K562 (cell line): ENCODE data around the gene AVPI1. TPM values are rescaled to one million over a fixed set of nuclear protein-coding genes. Genes with fewer than 3 reads are reported as not detected.
"Not testable (repeated sequence)": the region's sequence is repeated elsewhere in the genome, so short reads cannot be mapped to it uniquely, and the experiment has no call there.

ENCODE experiments used
- ATAC-seq: fragments of 200-7000 bp; cut with Tn5 transposase; 3 replicates; pipeline ENCODE4 v1.9.1; 2020; ENCODE audit warnings: moderate library complexity
- BruUV-seq: library from RNA; stranded (reverse); fragments of 400-500 nt; replicated peaks from 2 replicates; lab custom pipeline; 2021; lab: Mats Ljungman, UMichigan
- CTCF ChIA-PET: fragments of 300-600 bp; formaldehyde crosslinking; extraction: SDS; loops from one replicate; lab custom pipeline; 2021; ENCODE audit warnings: low intra/inter-chr PET ratio; lab: Yijun Ruan, JAX
- POLR2A ChIA-PET: fragments of 300-600, 350-650 bp; sonication (Branson Sonifier 250); formaldehyde crosslinking; extraction: SDS; loops from one replicate; lab custom pipeline; 2021; ENCODE audit warnings: antibody characterized with exemption, inconsistent platforms; lab: Yijun Ruan, JAX
- DNase-seq, 4 experiments: peaks; one replicate each; pipeline versions ENCODE4 v3.0.0 to v3.0.0-alpha.2; 2011 to 2018; ENCODE audit warnings: low spot score in 3 of 4, mixed read lengths in 3 of 4; ENCODE audit errors: extremely low read depth in 1 of 4
- FAIRE-seq: peaks from 2 replicates; lab custom pipeline; 2011; peaks lifted over from hg19 to GRCh38; lab: Jason Lieb, UNC
- H2AFZ ChIP-seq: 2 replicates; pipeline ENCODE4 v1.6.0; 2011; ENCODE audit warnings: low read depth, low read length, control low read depth, inconsistent platforms
- H3K27ac ChIP-seq: fragments of 200-600 bp; 3 replicates; pipeline ENCODE4 v1.8.0; 2011; ENCODE audit warnings: low read depth, mild to moderate bottlenecking, control low read depth, inconsistent platforms, low read length, moderate library complexity, mixed read lengths; ENCODE audit errors: extremely low read depth
- H3K27me3 ChIP-seq, 2 experiments: fragments of 300-600 bp in 1 of 2; 2 replicates in 1 of 2; 3 replicates in 1 of 2; pipeline versions ENCODE4 v1.6.0 to v1.8.0; 2011; ENCODE audit warnings: inconsistent platforms in 2 of 2, low read length in 2 of 2, mild to moderate bottlenecking in 1 of 2, mixed read lengths in 1 of 2, moderate library complexity in 1 of 2; ENCODE audit not compliant: control insufficient read depth in 2 of 2, insufficient read depth in 2 of 2
- H3K36me3 ChIP-seq: fragments of 300-600 bp; 3 replicates; pipeline ENCODE4 v1.8.0; 2011; ENCODE audit warnings: mild to moderate bottlenecking, low read length, inconsistent platforms; ENCODE audit not compliant: control insufficient read depth, insufficient read depth
- H3K4me1 ChIP-seq, 2 experiments: fragments of 200-600 bp in 1 of 2; replicated peaks in 1 of 2; 2 replicates in 1 of 2; 3 replicates in 1 of 2; pipeline versions ENCODE4 v1.5.1 to v1.8.0; 2011; ENCODE audit warnings: inconsistent platforms in 2 of 2, low read length in 2 of 2, mild to moderate bottlenecking in 1 of 2, mixed read lengths in 1 of 2, moderate library complexity in 1 of 2; ENCODE audit not compliant: control insufficient read depth in 2 of 2, insufficient read depth in 2 of 2
- H3K4me2 ChIP-seq: 2 replicates; pipeline ENCODE4 v1.6.1; 2011; ENCODE audit warnings: low read length, control low read depth, inconsistent platforms, mixed read lengths; ENCODE audit not compliant: insufficient read depth
- H3K4me3 ChIP-seq: fragments of 200-600 bp; sonication (generic), shearing (Covaris generic); 2 replicates; pipeline ENCODE4 v1.5.1; 2016; ENCODE audit warnings: control low read depth, inconsistent platforms
- H3K79me2 ChIP-seq: fragments of 200-600 bp; 3 replicates; pipeline ENCODE4 v1.8.0; 2011; ENCODE audit warnings: low read length, inconsistent platforms; ENCODE audit not compliant: control insufficient read depth, insufficient read depth
- H3K9ac ChIP-seq, 2 experiments: 2 replicates each; pipeline versions ENCODE4 v1.6.0 to v1.6.1; 2011; ENCODE audit warnings: low read depth in 2 of 2, low read length in 2 of 2, control low read depth in 1 of 2, inconsistent platforms in 1 of 2, mild to moderate bottlenecking in 1 of 2, mixed read lengths in 1 of 2; ENCODE audit not compliant: insufficient read depth in 1 of 2
- H3K9me1 ChIP-seq: one replicate; pipeline ENCODE4 v1.6.0; 2011; ENCODE audit warnings: inconsistent platforms, mild to moderate bottlenecking, low read length, moderate library complexity; ENCODE audit not compliant: control insufficient read depth, insufficient read depth
- H3K9me3 ChIP-seq: replicated peaks from 2 replicates; pipeline ENCODE4 v1.5.1; 2011; ENCODE audit warnings: low read depth, low read length, inconsistent platforms; ENCODE audit not compliant: control insufficient read depth, insufficient read depth
- H4K20me1 ChIP-seq: replicated peaks from 2 replicates; pipeline ENCODE4 v1.6.1; 2011; ENCODE audit warnings: low read length, inconsistent platforms, mixed read lengths; ENCODE audit not compliant: control insufficient read depth, insufficient read depth
- CREB1 ChIP-seq, 2 experiments: sonication (generic) in 1 of 2; formaldehyde crosslinking in 1 of 2; IDR thresholded peaks; 2 replicates each; pipeline versions ENCODE4 v1.6.1 to v1.8.0; 2012 to 2022; ENCODE audit warnings: inconsistent platforms in 1 of 2, mild to moderate bottlenecking in 1 of 2, missing genetic modification reagents in 1 of 2, moderate library complexity in 1 of 2
- FOSL1 ChIP-seq: fragments of 200-800 bp; sonication (Bioruptor generic); conservative IDR thresholded peaks from 2 replicates; pipeline ENCODE4 v1.6.1; 2016; ENCODE audit warnings: missing genetic modification characterization, missing compliant biosample characterization
- HDAC6 ChIP-seq: IDR thresholded peaks from 2 replicates; pipeline ENCODE4 v1.6.1; 2012; ENCODE audit warnings: low read depth, mild to moderate bottlenecking, control low read depth, inconsistent platforms, low read length, moderate library complexity
- NFIC ChIP-seq: fragments of 450-650 bp; IDR thresholded peaks from 2 replicates; pipeline ENCODE4 v1.6.1; 2017; ENCODE audit warnings: mild to moderate bottlenecking, inconsistent platforms
- RHOXF2B ChIP-seq: fragments of 250-450 bp; sonication (Bioruptor Pico); conservative IDR thresholded peaks from 2 replicates; pipeline ENCODE4 v1.5.1; 2021
- ZNF212 ChIP-seq: fragments of 450-650 bp; formaldehyde crosslinking; IDR thresholded peaks from 2 replicates; pipeline ENCODE4 v1.4.0; 2020; ENCODE audit warnings: mild to moderate bottlenecking
- ZNF444 ChIP-seq: fragments of 250-450 bp; sonication (Bioruptor Pico); IDR thresholded peaks from 2 replicates; pipeline ENCODE4 v1.4.0; 2020; ENCODE audit warnings: mild to moderate bottlenecking, moderate library complexity
- WGBS: fragments of 100-300 bp; shearing (Covaris generic); methylation state at CpG from one replicate; pipeline ENCODE4 v1.1.6; 2016; ENCODE audit warnings: low coverage, mixed read lengths; ENCODE audit not compliant: insufficient coverage; ENCODE audit errors: missing lambda C conversion rate; 5-methylcytosine and 5-hydroxymethylcytosine counted together
- in situ Hi-C: fragments of 300-500 bp; cut with MboI; formaldehyde crosslinking; loops from 4 replicates; pipeline ENCODE4 v1.15.0; 2018; ENCODE audit warnings: inconsistent platforms, mixed read lengths
- intact Hi-C: fragments of 100-400 bp; cut with micrococcal nuclease; formaldehyde crosslinking; loops from 2 replicates; pipeline ENCODE4 v1.14.2; 2022
- polyA plus RNA-seq, 8 experiments: library from polyadenylated mRNA; depleted of rRNA in 4 of 8; stranded (reverse) in 5 of 8; unstranded in 3 of 8; fragments of >200 nt; fragmentation: Nextera tagmentation in 2 of 8; fragmentation: Illumina TruSeq in 1 of 8; extraction: Ambion mirVana in 2 of 8; extraction: Trizol in 1 of 8; gene quantifications; 2 replicates each; pipeline versions ENCODE4 v1.2.1 to v1.2.3, GENCODE V29; 2011 to 2014; ENCODE audit warnings: inconsistent platforms in 1 of 8, missing spikeins in 1 of 8
- total RNA-seq, 7 experiments: library from RNA; depleted of rRNA in 6 of 7; stranded (reverse); fragments of >200 nt in 6 of 7; fragmentation: Illumina TruSeq in 2 of 7; extraction: Trizol in 2 of 7; gene quantifications; 2 replicates each; pipeline versions ENCODE4 v1.2.1 to v1.2.3, GENCODE V29; 2011 to 2021; ENCODE audit warnings: low replicate concordance in 1 of 7
- TF ChIP-seq, protein P1 (sequence below): fragments of 150-350 bp; IDR thresholded peaks from 2 replicates; pipeline ENCODE4 v1.6.1; 2014; ENCODE audit warnings: low read depth, mild to moderate bottlenecking, low read length, borderline replicate concordance
- TF ChIP-seq, protein P2 (sequence below): sonication (generic); formaldehyde crosslinking; IDR thresholded peaks from 2 replicates; pipeline ENCODE4 v1.8.0; 2022; ENCODE audit warnings: mild to moderate bottlenecking, low read depth, missing genetic modification reagents

AVPI1 gene
- total and polyA plus RNA-seq, 9 of the 15 experiments (the other 6 are each of a cell fraction or from before 2014, with no cell fraction given) = 0.90 to 10.4 (median 7.4) TPM

GRCh38 chr10:97649405-97649750, 37.7 kb downstream of the AVPI1 start:
- in situ Hi-C loops, H2AFZ ChIP-seq, CTCF ChIA-PET, H3K4me3 ChIP-seq, H3K9me1 ChIP-seq, intact Hi-C loops, H3K9me3 ChIP-seq, ATAC-seq, H4K20me1 ChIP-seq, H3K27me3 ChIP-seq, DNase-seq, BruUV-seq, FAIRE-seq: not testable (repeated sequence)
- Histone ChIP-seq H3K79me2 (peaks cover 63% of the 10 kb centered on the region), H3K4me2 (peak overlapping the region; percentile 71), H3K4me1 (peaks cover 15 to 64% of the 10 kb centered on the region in 2 experiments), H3K27ac (peak overlapping the region; percentile 89), H3K9ac (peak overlapping the region in 1 of 2 experiments; percentile 56; a peak in 2 of 4 replicates), H3K36me3 (peaks cover 57% of the 10 kb centered on the region)
- POLR2A ChIA-PET = interaction anchor here (0.5 to 1.4 kb wide), 4 partner anchors 9 to 15 kb away, joined by 3 to 5 read pairs (median 3); partner anchors contain the start of gene PI4K2A
- peak; percentile 66; the same call in 1 of the 2 replicates for TF ChIP-seq FOSL1 (tag)
- 73% methylated on average over 2 of the region's 4 CpGs for WGBS

DNA sequence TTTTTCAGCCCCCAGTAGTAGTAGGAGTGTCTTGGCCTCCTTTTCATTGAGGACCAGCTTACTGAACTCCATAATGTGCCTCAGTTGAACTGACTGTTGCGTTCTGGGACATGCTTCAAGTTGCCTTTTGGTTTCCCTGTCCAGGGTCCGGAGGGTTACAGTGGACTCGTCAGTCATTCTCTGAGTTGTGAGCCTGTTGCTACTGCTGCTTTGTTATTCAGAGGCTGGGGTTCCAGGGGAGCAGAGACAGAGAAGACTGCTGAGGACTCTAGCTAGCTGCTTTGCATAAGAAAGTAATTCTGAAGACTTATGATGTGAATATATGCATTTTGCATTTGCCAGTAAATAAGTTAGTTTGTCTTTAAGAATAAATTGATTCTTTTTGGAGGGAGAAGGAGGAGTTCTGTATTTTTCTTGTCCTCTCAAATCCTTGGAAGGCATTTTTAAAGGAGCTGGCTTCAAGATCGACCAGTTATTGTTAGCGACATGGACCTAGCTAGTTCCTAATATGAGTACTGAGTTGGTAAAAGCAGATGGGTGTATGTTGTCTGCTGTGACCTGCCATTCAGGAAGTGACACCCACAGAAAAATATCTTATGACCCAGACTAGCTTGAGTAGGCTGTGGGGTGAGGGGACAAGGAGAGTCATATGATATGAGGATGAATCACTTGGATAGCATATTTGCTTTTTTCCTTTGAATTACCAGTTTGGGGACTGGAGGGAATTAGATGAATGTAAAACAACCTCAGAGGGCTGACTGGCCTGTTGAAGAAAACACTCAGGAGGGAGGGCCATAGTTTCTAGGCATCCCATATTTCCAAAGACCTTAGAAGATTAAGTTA, 38.3 kb downstream of the AVPI1 start:
- BruUV-seq = no TSS peak
- H3K4me3 ChIP-seq = no peak overlapping the region
- peak overlapping the region; percentile 71 for H3K4me2 ChIP-seq
- H3K4me1 ChIP-seq = peaks cover 11 to 59% of the 10 kb centered on the region in 2 experiments; a peak in 4 of 5 replicates
- H3K79me2 ChIP-seq = peaks cover 59% of the 10 kb centered on the region
- H2AFZ ChIP-seq = peak overlapping the region; percentile 7; the same call in 1 of the 2 replicates
- POLR2A ChIA-PET = interaction anchor here (1.0 to 1.4 kb wide), 3 partner anchors 9 to 16 kb away, joined by 3 to 5 read pairs (median 3); partner anchors contain the start of gene PI4K2A
- intact Hi-C loops (no loop called here), in situ Hi-C loops (no loop called here)
- ATAC-seq (peak; percentile 79), FAIRE-seq (peak; percentile 88), DNase-seq (peak; percentile 20 to 81 (median 49))
- peaks cover 57% of the 10 kb centered on the region for H3K36me3 ChIP-seq
- H4K20me1 ChIP-seq = no peaks in the 10 kb centered on the region
- H3K27ac ChIP-seq = peak overlapping the region; percentile 89
- no peaks in the 10 kb centered on the region for H3K27me3 ChIP-seq
- no peaks in the 10 kb centered on the region for H3K9me3 ChIP-seq
- 26% methylated on average over 5 of the region's 5 CpGs for WGBS
- CTCF ChIA-PET = no interaction called here
- H3K9ac ChIP-seq = peak overlapping the region; percentile 56 to 78; a peak in 3 of 4 replicates
- no peaks in the 10 kb centered on the region for H3K9me1 ChIP-seq
- TF ChIP-seq ZNF444 (CRISPR knock-in tag) (no peak), CREB1 (IDR thresholded peaks at IDR 0.05) (no peak), CREB1 (CRISPR knock-in tag; IDR thresholded peaks at IDR 0.05) (no peak), HDAC6 (no peak), NFIC (no peak; the same call in 1 of the 2 replicates), RHOXF2B (no peak), ZNF212 (no peak)
- TF ChIP-seq, protein P1, sequence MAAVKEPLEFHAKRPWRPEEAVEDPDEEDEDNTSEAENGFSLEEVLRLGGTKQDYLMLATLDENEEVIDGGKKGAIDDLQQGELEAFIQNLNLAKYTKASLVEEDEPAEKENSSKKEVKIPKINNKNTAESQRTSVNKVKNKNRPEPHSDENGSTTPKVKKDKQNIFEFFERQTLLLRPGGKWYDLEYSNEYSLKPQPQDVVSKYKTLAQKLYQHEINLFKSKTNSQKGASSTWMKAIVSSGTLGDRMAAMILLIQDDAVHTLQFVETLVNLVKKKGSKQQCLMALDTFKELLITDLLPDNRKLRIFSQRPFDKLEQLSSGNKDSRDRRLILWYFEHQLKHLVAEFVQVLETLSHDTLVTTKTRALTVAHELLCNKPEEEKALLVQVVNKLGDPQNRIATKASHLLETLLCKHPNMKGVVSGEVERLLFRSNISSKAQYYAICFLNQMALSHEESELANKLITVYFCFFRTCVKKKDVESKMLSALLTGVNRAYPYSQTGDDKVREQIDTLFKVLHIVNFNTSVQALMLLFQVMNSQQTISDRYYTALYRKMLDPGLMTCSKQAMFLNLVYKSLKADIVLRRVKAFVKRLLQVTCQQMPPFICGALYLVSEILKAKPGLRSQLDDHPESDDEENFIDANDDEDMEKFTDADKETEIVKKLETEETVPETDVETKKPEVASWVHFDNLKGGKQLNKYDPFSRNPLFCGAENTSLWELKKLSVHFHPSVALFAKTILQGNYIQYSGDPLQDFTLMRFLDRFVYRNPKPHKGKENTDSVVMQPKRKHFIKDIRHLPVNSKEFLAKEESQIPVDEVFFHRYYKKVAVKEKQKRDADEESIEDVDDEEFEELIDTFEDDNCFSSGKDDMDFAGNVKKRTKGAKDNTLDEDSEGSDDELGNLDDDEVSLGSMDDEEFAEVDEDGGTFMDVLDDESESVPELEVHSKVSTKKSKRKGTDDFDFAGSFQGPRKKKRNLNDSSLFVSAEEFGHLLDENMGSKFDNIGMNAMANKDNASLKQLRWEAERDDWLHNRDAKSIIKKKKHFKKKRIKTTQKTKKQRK = no peak
- TF ChIP-seq, protein P2, sequence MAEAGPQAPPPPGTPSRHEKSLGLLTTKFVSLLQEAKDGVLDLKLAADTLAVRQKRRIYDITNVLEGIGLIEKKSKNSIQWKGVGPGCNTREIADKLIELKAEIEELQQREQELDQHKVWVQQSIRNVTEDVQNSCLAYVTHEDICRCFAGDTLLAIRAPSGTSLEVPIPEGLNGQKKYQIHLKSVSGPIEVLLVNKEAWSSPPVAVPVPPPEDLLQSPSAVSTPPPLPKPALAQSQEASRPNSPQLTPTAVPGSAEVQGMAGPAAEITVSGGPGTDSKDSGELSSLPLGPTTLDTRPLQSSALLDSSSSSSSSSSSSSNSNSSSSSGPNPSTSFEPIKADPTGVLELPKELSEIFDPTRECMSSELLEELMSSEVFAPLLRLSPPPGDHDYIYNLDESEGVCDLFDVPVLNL (CRISPR knock-in tag) = no peak
